ENCODE data around the gene RALGAPA2. TPM values are rescaled to one million over a fixed set of nuclear protein-coding genes. Genes with fewer than 3 reads are reported as not detected.
A peak's percentile ranks its signal among the peaks of the same experiment; 100 is the strongest.

The RALGAPA2 gene
- total RNA-seq, 4 donors from 2014 or later: 89.7 to 126 (median 97.8) TPM

GRCh38 chr20:20452254-20452676 lies 260.2 kb downstream of the RALGAPA2 start:
- H3K27me3 ChIP-seq: no peaks in the 10 kb centered on the region
- DNase-seq: no peak
- H3K9me3 ChIP-seq: no peaks in the 10 kb centered on the region
- intact Hi-C loops (cut with DNase I): no loop called here
- no peaks in the 10 kb centered on the region for H3K36me3 ChIP-seq
- TF ChIP-seq CTCF (IDR thresholded peaks at IDR 0.05) (no peak), POLR2A (IDR thresholded peaks at IDR 0.05) (no peak)
- WGBS, 2 donors: 61 to 66% methylated on average over 18 to 19 of the region's 19 CpGs
- H3K4me3 ChIP-seq (replicated peaks in 1 of 3): no peak overlapping the region
- H3K4me1 ChIP-seq: no peaks in the 10 kb centered on the region
- H3K27ac ChIP-seq: no peak overlapping the region

GRCh38 chr20:20450521-20450920 lies 261.9 kb downstream of the RALGAPA2 start:
- H3K4me1 ChIP-seq: no peaks in the 10 kb centered on the region
- WGBS, 2 donors: 57 to 74% methylated on average over 5 of the region's 5 CpGs
- no peaks in the 10 kb centered on the region for H3K27me3 ChIP-seq
- no peaks in the 10 kb centered on the region for H3K36me3 ChIP-seq
- DNase-seq: peak in 1 of 2 donors; percentile 36
- H3K4me3 ChIP-seq (replicated peaks in 1 of 3): no peak overlapping the region
- H3K9me3 ChIP-seq: no peaks in the 10 kb centered on the region
- intact Hi-C loops (cut with DNase I): no loop called here
- no peak overlapping the region for H3K27ac ChIP-seq
- no peak for TF ChIP-seq CTCF (IDR thresholded peaks at IDR 0.05)
- TF ChIP-seq POLR2A (IDR thresholded peaks at IDR 0.05): no peak

- TF ChIP-seq POLR2A (IDR thresholded peaks at IDR 0.05) (no peak), CTCF (IDR thresholded peaks at IDR 0.05) (no peak)
- intact Hi-C loops (cut with DNase I): no loop called here
- 96% methylated on average over 6 of the region's 6 CpGs for WGBS, 2 donors
- H3K4me1 ChIP-seq: no peaks in the 10 kb centered on the region
- no peak for DNase-seq
- H3K36me3 ChIP-seq: no peaks in the 10 kb centered on the region
- H3K27ac ChIP-seq: no peak overlapping the region
- H3K9me3 ChIP-seq: no peaks in the 10 kb centered on the region
- no peak overlapping the region for H3K4me3 ChIP-seq (replicated peaks in 1 of 3)
- H3K27me3 ChIP-seq: no peaks in the 10 kb centered on the region
Measured at GRCh38 chr20:20448881-20449280, 263.6 kb downstream of the RALGAPA2 start.

- Histone ChIP-seq H3K9me3 (no peaks in the 10 kb centered on the region), H3K27ac (no peak overlapping the region), H3K4me3 (replicated peaks in 1 of 3) (no peak overlapping the region), H3K4me1 (no peaks in the 10 kb centered on the region), H3K36me3 (no peaks in the 10 kb centered on the region), H3K27me3 (no peaks in the 10 kb centered on the region)
- intact Hi-C loops (cut with DNase I): no loop called here
- TF ChIP-seq CTCF (IDR thresholded peaks at IDR 0.05) (no peak), POLR2A (IDR thresholded peaks at IDR 0.05) (no peak)
- 65 to 79% methylated on average over 2 of the region's 2 CpGs for WGBS, 2 donors
- DNase-seq: no peak
Measured at GRCh38 chr20:20447196-20447595, 265.2 kb downstream of the RALGAPA2 start.

- H3K4me3 ChIP-seq (replicated peaks in 1 of 3): no peak overlapping the region
- H3K36me3 ChIP-seq: no peaks in the 10 kb centered on the region
- no peaks in the 10 kb centered on the region for H3K9me3 ChIP-seq
- H3K27ac ChIP-seq: no peak overlapping the region
- no peak for DNase-seq
- WGBS, 2 donors: 89 to 95% methylated on average over 5 of the region's 5 CpGs
- no peaks in the 10 kb centered on the region for H3K4me1 ChIP-seq
- intact Hi-C loops (cut with DNase I): no loop called here
- no peak for TF ChIP-seq CTCF (IDR thresholded peaks at IDR 0.05)
- no peak for TF ChIP-seq POLR2A (IDR thresholded peaks at IDR 0.05)
- no peaks in the 10 kb centered on the region for H3K27me3 ChIP-seq
Measured at GRCh38 chr20:20446425-20447015, 265.9 kb downstream of the RALGAPA2 start.

Data from thyroid gland (tissue), 4 donors.